CD4-positive, alpha-beta T cell treated with Interleukin-2 at 100 ng/mL for 4 hours (primary cell): ENCODE measurements around the gene LRRC8D.

Source experiments
- DNase-seq: peaks from one replicate; pipeline ENCODE4 v3.0.0-alpha.2; 2020; ENCODE audit warnings: low spot score

LRRC8D gene

GRCh38 chr1:89941110-89941766 is 120.4 kb downstream of the LRRC8D start:
- DNase-seq: peak; percentile 25

- DNase-seq: no peak
Measured at GRCh38 chr1:89942014-89942413, 121.2 kb downstream of the LRRC8D start.

GRCh38 chr1:89942825-89943658 is 122.2 kb downstream of the LRRC8D start:
- DNase-seq: no peak

GRCh38 chr1:89943846-89944781 is 123.3 kb downstream of the LRRC8D start:
- no peak for DNase-seq

- no peak for DNase-seq
Measured at GRCh38 chr1:89945852-89946476, 125.1 kb downstream of the LRRC8D start.

GRCh38 chr1:89946532-89946931 is 125.7 kb downstream of the LRRC8D start:
- no peak for DNase-seq

GRCh38 chr1:89948722-89949345 is 128.0 kb downstream of the LRRC8D start:
- no peak for DNase-seq

- no peak for DNase-seq
Measured at GRCh38 chr1:89949991-89950624, 129.3 kb downstream of the LRRC8D start.

- no peak for DNase-seq
Measured at GRCh38 chr1:89950703-89951102, 129.9 kb downstream of the LRRC8D start.

GRCh38 chr1:89951766-89952604 is 131.2 kb downstream of the LRRC8D start:
- no peak for DNase-seq

- DNase-seq: no peak
Measured at GRCh38 chr1:89952605-89953130, 131.8 kb downstream of the LRRC8D start.

- peak; percentile 38 for DNase-seq
Measured at GRCh38 chr1:89953131-89953626, 132.3 kb downstream of the LRRC8D start.

- DNase-seq: no peak
Measured at GRCh38 chr1:89953929-89954328, 133.1 kb downstream of the LRRC8D start.

- no peak for DNase-seq
Measured at GRCh38 chr1:89954401-89954800, 133.6 kb downstream of the LRRC8D start.

GRCh38 chr1:89955311-89956205 is 134.7 kb downstream of the LRRC8D start:
- DNase-seq: no peak

GRCh38 chr1:89957107-89957506 is 136.3 kb downstream of the LRRC8D start:
- peak; percentile 7 for DNase-seq

- no peak for DNase-seq
Measured at GRCh38 chr1:89958851-89959654, 138.2 kb downstream of the LRRC8D start.

GRCh38 chr1:89959719-89960118 is 138.9 kb downstream of the LRRC8D start:
- DNase-seq: no peak
